RCC 7860 (cell line): ENCODE data around the gene FGF12.

Experiments
- DNase-seq: peaks from one replicate; pipeline ENCODE4 v3.0.0-alpha.2; 2015; ENCODE audit warnings: low spot score
- FAIRE-seq: peaks from 2 replicates; lab custom pipeline; 2012; peaks lifted over from hg19 to GRCh38; lab: Jason Lieb, UNC

The FGF12 gene

GRCh38 chr3:192687488-192688152 lies 39.7 kb downstream of the FGF12 start:
- FAIRE-seq = no peak
- DNase-seq = no peak

- DNase-seq (no peak), FAIRE-seq (no peak)
Measured at GRCh38 chr3:192685801-192686200, 41.5 kb downstream of the FGF12 start.

- no peak for FAIRE-seq
- DNase-seq = no peak
Measured at GRCh38 chr3:192684151-192684550, 43.2 kb downstream of the FGF12 start.

- FAIRE-seq (no peak), DNase-seq (no peak)
Measured at GRCh38 chr3:192675958-192676649, 51.2 kb downstream of the FGF12 start.

GRCh38 chr3:192655628-192656027 lies 71.7 kb downstream of the FGF12 start:
- DNase-seq = no peak
- no peak for FAIRE-seq

GRCh38 chr3:192655040-192655439 lies 72.3 kb downstream of the FGF12 start:
- FAIRE-seq = no peak
- DNase-seq = no peak

GRCh38 chr3:192653862-192654261 lies 73.5 kb downstream of the FGF12 start:
- no peak for FAIRE-seq
- DNase-seq = no peak

GRCh38 chr3:192652727-192653126 lies 74.6 kb downstream of the FGF12 start:
- DNase-seq (no peak), FAIRE-seq (no peak)

- FAIRE-seq (no peak), DNase-seq (no peak)
Measured at GRCh38 chr3:192651836-192652512, 75.4 kb downstream of the FGF12 start.

GRCh38 chr3:192645437-192645836 lies 81.9 kb downstream of the FGF12 start:
- FAIRE-seq = no peak
- no peak for DNase-seq

GRCh38 chr3:192642651-192643050 lies 84.7 kb downstream of the FGF12 start:
- no peak for DNase-seq

GRCh38 chr3:192641919-192642318 lies 85.4 kb downstream of the FGF12 start:
- DNase-seq (no peak), FAIRE-seq (no peak)

More at GRCh38 chr3:192642651-192643050, 84.7 kb downstream of the FGF12 start:
- no peak for FAIRE-seq

GRCh38 chr3:192639987-192640386 lies 87.4 kb downstream of the FGF12 start:
- DNase-seq = no peak

GRCh38 chr3:192637803-192638202 lies 89.5 kb downstream of the FGF12 start:
- FAIRE-seq (no peak), DNase-seq (no peak)

More at GRCh38 chr3:192639987-192640386, 87.4 kb downstream of the FGF12 start:
- no peak for FAIRE-seq

GRCh38 chr3:192636517-192637444 lies 90.6 kb downstream of the FGF12 start:
- FAIRE-seq (no peak), DNase-seq (no peak)

GRCh38 chr3:192629429-192629828 lies 97.9 kb downstream of the FGF12 start:
- FAIRE-seq (no peak), DNase-seq (no peak)

- no peak for FAIRE-seq
- no peak for DNase-seq
Measured at GRCh38 chr3:192621909-192622308, 105.4 kb downstream of the FGF12 start.

- FAIRE-seq = no peak
- no peak for DNase-seq
Measured at GRCh38 chr3:192620275-192620674, 107.1 kb downstream of the FGF12 start.

- FAIRE-seq (no peak), DNase-seq (no peak)
Measured at GRCh38 chr3:192611411-192611810, 115.9 kb downstream of the FGF12 start.

GRCh38 chr3:192608726-192609600 lies 118.4 kb downstream of the FGF12 start:
- FAIRE-seq (no peak), DNase-seq (no peak)
